Testis (tissue), 3 donors: ENCODE data around the gene SLC41A1. TPM values are rescaled to one million over a fixed set of nuclear protein-coding genes. Genes with fewer than 3 reads are reported as not detected.

Experiments used
- DNase-seq: peaks from one replicate; pipeline ENCODE4 v3.0.0-alpha.2; 2019
- H3K27ac ChIP-seq, 2 donors: fragments of 200-600 bp; sonication (generic); one replicate each; pipeline ENCODE4 v1.5.1; 2019
- H3K27me3 ChIP-seq: fragments of 200-600 bp; sonication (generic); one replicate; pipeline ENCODE4 v1.5.1; 2019
- H3K36me3 ChIP-seq: fragments of 200-600 bp; sonication (generic); one replicate; pipeline ENCODE4 v1.5.1; 2017; ENCODE audit warnings: low read depth; ENCODE audit errors: missing control alignments
- H3K4me1 ChIP-seq: fragments of 200-600 bp; sonication (generic); one replicate; pipeline ENCODE4 v1.5.1; 2019
- H3K4me3 ChIP-seq, 2 donors: fragments of 200-600 bp; sonication (generic); one replicate each; pipeline ENCODE4 v1.5.1; 2017 to 2019
- H3K9me3 ChIP-seq: fragments of 200-600 bp; sonication (generic); one replicate; pipeline ENCODE4 v1.5.1; 2017
- POLR2A ChIP-seq: fragments of 450-650 bp; IDR thresholded peaks from one replicate; pipeline ENCODE4 v1.6.1; 2017; ENCODE audit warnings: antibody characterized with exemption, mild to moderate bottlenecking, moderate library complexity
- WGBS, 2 donors: methylation state at CpG; one replicate each; pipeline ENCODE4 v1.1.5; 2018; 5-methylcytosine and 5-hydroxymethylcytosine counted together
- intact Hi-C: fragments of 100-400 bp; cut with DNase I; formaldehyde crosslinking; loops from one replicate; pipeline ENCODE4 v1.15.1; 2023; ENCODE audit warnings: low total_unique reads
- polyA plus RNA-seq: library from polyadenylated mRNA; stranded (reverse); fragments of 350-450 nt; fragmentation: Illumina TruSeq; extraction: RNeasy Lipid Tissue Mini Kit (QIAGEN cat#74804); gene quantifications from one replicate; pipeline ENCODE4 v1.2.3, GENCODE V29; 2014; ENCODE audit warnings: low read depth, low replicate concordance; ENCODE audit not compliant: insufficient read depth
- total RNA-seq, 2 donors: library from RNA; depleted of rRNA; stranded (reverse); fragments of >200 nt; gene quantifications; one replicate each; pipeline ENCODE4 v1.2.3, GENCODE V29; 2016
- TF ChIP-seq, protein P1 (sequence below), 3 experiments: fragments of 450-650 bp in 2 of 3; fragments of 200-600 bp in 1 of 3; sonication (generic) in 1 of 3; IDR thresholded peaks; one replicate each; pipeline ENCODE4 v1.5.1; 2016 to 2019; ENCODE audit warnings: antibody characterized with exemption in 3 of 3, mild to moderate bottlenecking in 2 of 3, moderate library complexity in 1 of 3

Gene SLC41A1
- total and polyA plus RNA-seq, 3 donors from 2014 or later = 94.7 to 137 (median 122) TPM

DNA sequence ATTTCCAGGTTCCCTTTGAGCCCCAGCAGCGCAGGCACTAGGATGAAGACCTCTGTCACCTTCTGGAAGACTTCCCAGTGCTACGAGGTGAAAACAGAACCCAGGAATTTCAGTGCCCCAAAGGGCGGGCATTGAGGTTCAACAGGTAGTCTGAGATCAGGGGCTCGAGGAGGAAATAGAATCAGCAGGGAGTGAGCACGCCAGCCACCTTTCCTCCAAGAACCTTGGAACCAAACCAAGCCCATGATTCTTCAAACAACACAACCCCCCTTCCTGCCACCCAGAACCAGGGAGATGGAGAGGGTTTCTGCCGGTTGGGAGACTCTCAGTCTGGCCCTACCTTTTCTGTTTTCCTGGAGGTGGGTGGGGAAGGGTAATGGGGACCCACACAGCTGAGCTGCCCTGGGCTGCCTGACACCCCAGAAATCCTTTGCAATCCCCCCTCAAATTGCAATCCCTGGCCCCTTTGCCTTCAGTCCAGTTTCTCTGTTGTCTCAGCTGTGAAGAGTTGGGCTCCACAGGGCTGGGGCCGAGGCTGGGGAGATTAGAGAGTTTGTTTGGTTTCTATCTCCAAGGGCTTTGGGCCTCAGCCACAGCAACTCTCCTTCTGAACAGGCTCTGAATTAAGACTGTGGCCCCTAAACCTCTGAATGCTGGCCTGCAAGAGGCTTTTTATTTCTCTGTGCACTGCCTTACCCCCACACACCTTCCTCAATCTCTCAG, 11.9 kb downstream of the SLC41A1 start:
- Histone ChIP-seq H3K4me1 (peaks cover 29% of the 10 kb centered on the region), H3K9me3 (no peaks in the 10 kb centered on the region), H3K4me3 (no peak overlapping the region), H3K27ac (no peak overlapping the region), H3K36me3 (no peaks in the 10 kb centered on the region), H3K27me3 (no peaks in the 10 kb centered on the region)
- TF ChIP-seq, protein P1, sequence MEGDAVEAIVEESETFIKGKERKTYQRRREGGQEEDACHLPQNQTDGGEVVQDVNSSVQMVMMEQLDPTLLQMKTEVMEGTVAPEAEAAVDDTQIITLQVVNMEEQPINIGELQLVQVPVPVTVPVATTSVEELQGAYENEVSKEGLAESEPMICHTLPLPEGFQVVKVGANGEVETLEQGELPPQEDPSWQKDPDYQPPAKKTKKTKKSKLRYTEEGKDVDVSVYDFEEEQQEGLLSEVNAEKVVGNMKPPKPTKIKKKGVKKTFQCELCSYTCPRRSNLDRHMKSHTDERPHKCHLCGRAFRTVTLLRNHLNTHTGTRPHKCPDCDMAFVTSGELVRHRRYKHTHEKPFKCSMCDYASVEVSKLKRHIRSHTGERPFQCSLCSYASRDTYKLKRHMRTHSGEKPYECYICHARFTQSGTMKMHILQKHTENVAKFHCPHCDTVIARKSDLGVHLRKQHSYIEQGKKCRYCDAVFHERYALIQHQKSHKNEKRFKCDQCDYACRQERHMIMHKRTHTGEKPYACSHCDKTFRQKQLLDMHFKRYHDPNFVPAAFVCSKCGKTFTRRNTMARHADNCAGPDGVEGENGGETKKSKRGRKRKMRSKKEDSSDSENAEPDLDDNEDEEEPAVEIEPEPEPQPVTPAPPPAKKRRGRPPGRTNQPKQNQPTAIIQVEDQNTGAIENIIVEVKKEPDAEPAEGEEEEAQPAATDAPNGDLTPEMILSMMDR (IDR thresholded peaks at IDR 0.05) = no peak
- TF ChIP-seq POLR2A = no peak
- WGBS, 2 donors = 43 to 57% methylated on average over 7 of the region's 7 CpGs
- DNase-seq = no peak
- intact Hi-C loops = no loop called here

DNA sequence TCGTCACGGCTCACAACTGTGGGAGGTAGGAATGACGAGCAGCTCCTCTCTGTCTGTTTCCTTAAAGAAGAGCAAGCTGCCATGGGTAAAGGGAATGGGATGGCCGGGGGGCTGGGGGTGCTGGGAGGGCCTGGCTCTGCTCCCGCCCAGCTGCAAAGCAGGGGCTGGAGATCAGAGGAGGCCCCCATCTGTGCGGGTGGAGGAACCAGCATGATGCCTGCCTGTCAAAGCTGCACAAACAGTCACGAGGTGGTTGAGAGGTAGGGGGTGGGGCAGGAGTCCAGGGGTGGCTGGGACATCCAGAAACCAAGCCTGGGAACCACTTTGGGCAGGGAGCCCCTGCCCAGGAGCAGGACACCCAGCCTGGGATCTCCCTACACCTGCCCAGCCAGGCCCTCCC, 12.6 kb downstream of the SLC41A1 start:
- 70 to 81% methylated on average over 4 to 7 of the region's 7 CpGs for WGBS, 2 donors
- no peak for TF ChIP-seq POLR2A
- TF ChIP-seq, protein P1 (IDR thresholded peaks at IDR 0.05) = no peak
- Histone ChIP-seq H3K4me1 (peaks cover 22% of the 10 kb centered on the region), H3K9me3 (no peaks in the 10 kb centered on the region), H3K4me3 (no peak overlapping the region), H3K27me3 (no peaks in the 10 kb centered on the region), H3K36me3 (no peaks in the 10 kb centered on the region), H3K27ac (no peak overlapping the region)
- DNase-seq = no peak
- intact Hi-C loops = no loop called here

DNA sequence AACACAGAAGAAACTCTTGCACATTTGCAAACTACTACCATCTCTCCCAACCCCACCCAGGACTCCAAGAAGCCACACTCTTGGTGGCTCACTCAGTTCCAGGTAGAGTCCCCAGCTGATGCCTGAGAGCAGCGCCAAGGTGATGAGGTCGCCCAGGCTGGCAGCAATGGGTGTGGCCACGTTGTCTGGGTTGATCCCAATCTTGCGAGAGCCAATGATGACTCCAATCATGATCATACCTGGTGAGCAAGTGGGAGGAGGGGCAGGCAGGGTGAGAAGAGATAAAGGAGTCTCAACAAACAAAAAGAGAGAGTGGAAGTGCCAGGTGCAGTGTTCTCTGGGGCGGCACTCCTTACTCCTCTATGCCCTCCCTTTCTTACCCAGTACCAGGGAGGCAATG, 14.4 kb downstream of the SLC41A1 start:
- no peaks in the 10 kb centered on the region for H3K9me3 ChIP-seq
- 79 to 88% methylated on average over 5 of the region's 5 CpGs for WGBS, 2 donors
- intact Hi-C loops = loop anchor here (10.0 kb wide), 1 partner anchor 176 kb away; no protein-coding TSS in a partner anchor
- no peak for DNase-seq
- H3K4me3 ChIP-seq = no peak overlapping the region
- H3K27ac ChIP-seq = no peak overlapping the region
- TF ChIP-seq, protein P1 (IDR thresholded peaks at IDR 0.05) = no peak
- TF ChIP-seq POLR2A = no peak
- no peaks in the 10 kb centered on the region for H3K36me3 ChIP-seq
- H3K4me1 ChIP-seq = peaks cover 11% of the 10 kb centered on the region
- H3K27me3 ChIP-seq = no peaks in the 10 kb centered on the region

DNA sequence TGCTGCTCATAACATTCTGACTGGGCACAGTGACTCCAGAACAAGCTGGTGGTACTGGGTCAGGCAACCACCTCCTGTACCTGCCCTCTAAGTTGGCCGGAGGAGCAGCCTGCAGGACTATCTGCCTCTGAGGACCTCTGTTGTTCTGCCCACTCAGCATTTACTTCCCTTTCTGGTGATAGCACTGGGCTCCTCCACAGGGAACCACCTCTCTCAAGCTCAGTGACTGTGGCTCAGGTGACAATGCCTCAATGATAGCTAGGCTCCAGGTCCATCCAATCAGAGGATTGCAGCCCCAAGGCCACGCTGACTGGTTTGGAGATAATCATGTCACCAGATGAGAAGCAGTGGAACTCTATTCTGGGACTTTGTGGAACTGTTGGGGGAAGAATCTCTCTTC, 15.8 kb downstream of the SLC41A1 start:
- intact Hi-C loops = loop anchor here (10.0 kb wide), 1 partner anchor 178 kb away; no protein-coding TSS in a partner anchor
- Histone ChIP-seq H3K4me3 (no peak overlapping the region), H3K9me3 (no peaks in the 10 kb centered on the region), H3K27ac (no peak overlapping the region), H3K36me3 (no peaks in the 10 kb centered on the region), H3K27me3 (no peaks in the 10 kb centered on the region), H3K4me1 (peaks cover 11% of the 10 kb centered on the region)
- TF ChIP-seq, protein P1 (IDR thresholded peaks at IDR 0.05) = no peak
- no peak for TF ChIP-seq POLR2A
- 68 to 81% methylated on average over 2 of the region's 2 CpGs for WGBS, 2 donors
- DNase-seq = no peak
